AG04449 (cell line): Measurements from ENCODE around the gene MUL1.

ENCODE experiments used
- CTCF ChIA-PET: fragments of 350-600 bp; formaldehyde crosslinking; extraction: SDS; loops from one replicate; lab custom pipeline; 2021; ENCODE audit warnings: antibody characterized with exemption; lab: Yijun Ruan, JAX
- POLR2A ChIA-PET: fragments of 400-600, 350-600 bp; formaldehyde crosslinking; extraction: SDS; loops from one replicate; lab custom pipeline; 2020; ENCODE audit warnings: antibody characterized with exemption, inconsistent platforms; lab: Yijun Ruan, JAX
- DNase-seq: peaks from one replicate; pipeline ENCODE4 v3.0.0-alpha.2; 2010; ENCODE audit warnings: low read depth, low spot score
- H3K4me3 ChIP-seq: 2 replicates; pipeline ENCODE4 v1.5.1; 2011; ENCODE audit warnings: low read depth, mild to moderate bottlenecking, control low read depth, low read length
- TF ChIP-seq, protein P1 (sequence below): IDR thresholded peaks from one replicate; pipeline ENCODE4 v1.5.1; 2011; ENCODE audit warnings: mild to moderate bottlenecking, moderate library complexity, low read length, control low read depth, inconsistent platforms; ENCODE audit not compliant: insufficient read depth; ENCODE audit errors: missing control alignments

The MUL1 gene

DNA sequence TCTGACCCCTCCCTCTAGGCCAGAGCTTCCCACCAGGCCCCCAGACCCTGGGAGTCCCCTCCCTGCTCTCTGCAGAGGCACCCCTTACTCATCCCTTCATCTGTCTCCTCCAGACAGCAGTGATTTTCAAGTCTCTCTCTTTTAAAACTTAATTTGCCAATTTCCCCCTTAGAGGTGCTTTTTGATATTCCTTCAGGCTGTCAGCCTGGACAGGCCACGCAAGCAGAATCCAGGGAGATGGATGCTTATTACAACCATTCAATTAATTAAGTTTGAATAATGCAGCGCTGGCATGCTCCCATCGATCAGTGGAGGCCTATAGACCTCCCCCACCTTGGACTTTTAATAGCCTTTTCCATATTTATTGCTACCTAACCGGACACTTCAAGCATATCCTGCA lies 28.1 kb downstream of the MUL1 start:
- ChIA-PET POLR2A (no interaction called here), CTCF (interaction anchor here (0.6 to 11.5 kb wide), 5 partner anchors 14 to 267 kb away, joined by 3 to 98 read pairs (median 4); no protein-coding TSS in a partner anchor)
- no peak for DNase-seq
- TF ChIP-seq, protein P1, sequence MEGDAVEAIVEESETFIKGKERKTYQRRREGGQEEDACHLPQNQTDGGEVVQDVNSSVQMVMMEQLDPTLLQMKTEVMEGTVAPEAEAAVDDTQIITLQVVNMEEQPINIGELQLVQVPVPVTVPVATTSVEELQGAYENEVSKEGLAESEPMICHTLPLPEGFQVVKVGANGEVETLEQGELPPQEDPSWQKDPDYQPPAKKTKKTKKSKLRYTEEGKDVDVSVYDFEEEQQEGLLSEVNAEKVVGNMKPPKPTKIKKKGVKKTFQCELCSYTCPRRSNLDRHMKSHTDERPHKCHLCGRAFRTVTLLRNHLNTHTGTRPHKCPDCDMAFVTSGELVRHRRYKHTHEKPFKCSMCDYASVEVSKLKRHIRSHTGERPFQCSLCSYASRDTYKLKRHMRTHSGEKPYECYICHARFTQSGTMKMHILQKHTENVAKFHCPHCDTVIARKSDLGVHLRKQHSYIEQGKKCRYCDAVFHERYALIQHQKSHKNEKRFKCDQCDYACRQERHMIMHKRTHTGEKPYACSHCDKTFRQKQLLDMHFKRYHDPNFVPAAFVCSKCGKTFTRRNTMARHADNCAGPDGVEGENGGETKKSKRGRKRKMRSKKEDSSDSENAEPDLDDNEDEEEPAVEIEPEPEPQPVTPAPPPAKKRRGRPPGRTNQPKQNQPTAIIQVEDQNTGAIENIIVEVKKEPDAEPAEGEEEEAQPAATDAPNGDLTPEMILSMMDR, result no peak
- H3K4me3 ChIP-seq, result no peak overlapping the region

DNA sequence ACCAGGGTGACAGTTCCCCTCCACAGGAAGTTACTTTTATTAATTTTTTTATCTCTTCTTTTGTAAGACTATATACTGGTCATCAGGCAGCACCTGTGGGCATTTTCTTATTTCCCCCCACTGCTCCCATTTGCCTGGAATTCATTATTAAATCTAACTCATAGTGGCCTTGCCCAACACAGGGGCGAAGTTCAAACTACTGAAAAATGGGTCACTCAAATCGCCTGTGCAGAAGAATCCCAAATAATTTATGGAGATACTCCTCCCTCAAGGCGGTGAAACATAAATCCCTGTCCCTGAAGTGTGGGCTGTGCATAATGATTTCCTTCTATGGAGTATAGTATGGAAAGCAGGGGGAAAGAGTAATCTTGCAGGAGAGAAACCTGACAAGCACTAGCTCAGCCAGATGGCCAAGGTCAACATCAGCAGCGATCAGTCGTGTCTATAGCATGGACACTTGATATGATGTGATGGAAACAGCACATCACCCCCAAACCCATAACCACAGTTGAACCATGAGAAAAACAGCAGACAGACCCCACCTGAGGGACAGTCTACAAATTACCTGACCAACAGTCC lies 29.8 kb downstream of the MUL1 start:
- DNase-seq, result no peak
- CTCF ChIA-PET, result interaction anchor here (3.0 to 11.5 kb wide), 2 partner anchors 16 to 265 kb away, joined by 15 to 98 read pairs; no protein-coding TSS in a partner anchor
- TF ChIP-seq, protein P1, result no peak
- POLR2A ChIA-PET, result no interaction called here
- H3K4me3 ChIP-seq, result no peak overlapping the region

DNA sequence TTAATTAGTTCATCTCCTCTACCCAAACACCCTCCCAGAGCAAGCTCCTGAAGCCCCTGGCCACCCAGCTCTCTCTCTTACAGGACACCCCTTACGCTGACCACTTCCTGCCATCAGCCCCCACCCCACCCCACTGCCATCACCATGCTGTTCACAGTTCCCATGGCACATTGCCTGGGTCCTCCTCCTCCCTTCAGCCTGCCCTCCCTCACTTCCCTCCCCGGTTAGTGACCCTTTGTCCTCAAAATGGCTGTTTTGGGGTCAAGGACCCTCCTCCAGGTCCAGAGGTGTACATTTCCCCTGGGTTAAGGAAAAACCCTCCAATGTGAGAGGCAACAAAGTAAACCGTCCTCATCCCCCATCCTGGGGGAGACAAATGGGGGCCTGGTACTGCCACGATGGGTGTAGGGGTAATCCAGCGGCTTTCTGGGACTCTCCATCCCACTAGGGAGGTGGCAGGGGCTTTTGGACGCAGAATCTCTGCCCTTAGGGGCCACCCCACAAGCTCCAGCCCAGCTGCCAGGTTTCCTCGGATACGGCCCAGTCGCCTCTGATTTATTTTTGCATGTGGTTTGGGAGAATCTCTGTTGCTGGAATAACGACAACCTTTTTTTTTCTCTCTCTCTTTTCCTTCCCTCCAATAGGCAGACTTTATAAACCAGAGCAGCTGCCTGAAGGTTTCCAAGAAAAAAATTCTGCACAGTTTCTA lies 30.4 kb downstream of the MUL1 start:
- CTCF ChIA-PET, result interaction anchor here (3.0 to 11.5 kb wide), 2 partner anchors 17 to 265 kb away, joined by 15 to 98 read pairs; no protein-coding TSS in a partner anchor
- no peak overlapping the region for H3K4me3 ChIP-seq
- TF ChIP-seq, protein P1, result no peak
- POLR2A ChIA-PET, result no interaction called here
- no peak for DNase-seq

DNA sequence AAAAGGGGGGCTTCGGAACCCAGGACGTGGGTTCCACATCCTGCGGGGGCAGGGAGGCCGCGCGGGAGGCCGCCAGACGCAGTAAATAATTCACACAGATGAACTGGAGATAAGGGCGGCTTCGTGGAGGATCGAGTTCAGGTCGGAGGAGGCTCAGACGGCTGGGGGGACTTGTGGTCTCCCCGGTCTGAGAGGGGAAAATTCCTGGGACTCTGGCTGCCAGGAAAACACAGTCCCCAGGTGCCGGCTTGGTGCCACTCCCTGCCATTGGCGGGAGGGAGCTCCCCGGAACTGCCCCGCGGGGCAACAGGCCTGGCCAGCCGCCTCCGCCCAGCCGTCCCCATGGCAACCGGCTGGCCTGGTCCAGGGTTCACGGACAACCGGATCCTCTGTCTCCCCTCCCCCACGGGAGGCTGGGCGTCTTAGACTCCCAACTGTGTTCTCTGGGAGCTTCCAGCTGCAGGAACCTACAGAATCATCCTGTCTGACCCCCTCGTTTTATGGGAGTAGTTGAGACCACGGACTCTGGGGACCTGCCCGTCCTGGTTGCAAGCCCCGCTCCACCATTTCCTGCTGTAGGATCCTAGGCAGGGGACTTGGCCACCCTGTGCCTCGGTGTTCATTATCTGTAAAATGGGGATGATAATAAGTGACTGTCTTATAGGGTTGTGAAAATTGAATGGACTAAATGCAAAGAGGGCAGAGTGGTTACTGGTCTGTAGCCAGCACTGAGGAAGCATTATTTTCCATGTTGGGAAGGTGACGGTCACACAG lies 31.5 kb downstream of the MUL1 start:
- TF ChIP-seq, protein P1, result no peak
- ChIA-PET POLR2A (no interaction called here), CTCF (interaction anchor here (11.5 kb wide), 1 partner anchor 18 kb away, joined by 98 read pairs; no protein-coding TSS in a partner anchor)
- no peak for DNase-seq
- H3K4me3 ChIP-seq, result no peak overlapping the region

DNA sequence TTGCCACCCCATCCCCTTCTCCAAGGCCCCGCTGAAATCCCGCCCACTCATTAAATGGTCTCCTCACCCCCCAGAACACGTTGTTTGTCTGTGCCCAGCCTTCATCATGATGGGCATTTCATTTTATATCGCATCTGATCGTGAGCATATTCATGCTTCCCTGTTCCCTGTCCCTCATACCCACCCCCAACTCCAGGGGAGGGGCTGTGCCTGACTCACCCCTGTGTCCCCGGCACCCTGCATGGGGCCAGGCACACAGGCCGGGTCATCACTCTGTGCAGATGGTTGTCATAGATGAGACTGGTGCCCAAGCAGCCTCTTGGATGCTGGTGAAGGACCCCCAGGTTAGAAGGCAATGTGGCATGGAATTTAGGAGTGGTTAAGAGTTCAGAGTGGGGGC lies 33.0 kb downstream of the MUL1 start:
- TF ChIP-seq, protein P1, result no peak
- POLR2A ChIA-PET, result no interaction called here
- CTCF ChIA-PET, result interaction anchor here (1.6 to 1.8 kb wide), 2 partner anchors 8 to 113 kb away, joined by 3 to 7 read pairs; no protein-coding TSS in a partner anchor
- no peak overlapping the region for H3K4me3 ChIP-seq
- no peak for DNase-seq
